K562 (cell line): Measurements from ENCODE around the gene PFDN4. TPM values are rescaled to one million over a fixed set of nuclear protein-coding genes. Genes with fewer than 3 reads are reported as not detected.

Experiments used
- ATAC-seq: fragments of 200-7000 bp; cut with Tn5 transposase; 3 replicates; pipeline ENCODE4 v1.9.1; 2020; ENCODE audit warnings: moderate library complexity
- BruUV-seq: library from RNA; stranded (reverse); fragments of 400-500 nt; replicated peaks from 2 replicates; lab custom pipeline; 2021; lab: Mats Ljungman, UMichigan
- CTCF ChIA-PET: fragments of 300-600 bp; formaldehyde crosslinking; extraction: SDS; loops from one replicate; lab custom pipeline; 2021; ENCODE audit warnings: low intra/inter-chr PET ratio; lab: Yijun Ruan, JAX
- POLR2A ChIA-PET: fragments of 300-600, 350-650 bp; sonication (Branson Sonifier 250); formaldehyde crosslinking; extraction: SDS; loops from one replicate; lab custom pipeline; 2021; ENCODE audit warnings: antibody characterized with exemption, inconsistent platforms; lab: Yijun Ruan, JAX
- DNase-seq, 4 experiments: peaks; one replicate each; pipeline versions ENCODE4 v3.0.0 to v3.0.0-alpha.2; 2011 to 2018; ENCODE audit warnings: low spot score in 3 of 4, mixed read lengths in 3 of 4; ENCODE audit errors: extremely low read depth in 1 of 4
- FAIRE-seq: peaks from 2 replicates; lab custom pipeline; 2011; peaks lifted over from hg19 to GRCh38; lab: Jason Lieb, UNC
- H2AFZ ChIP-seq: 2 replicates; pipeline ENCODE4 v1.6.0; 2011; ENCODE audit warnings: low read depth, low read length, control low read depth, inconsistent platforms
- H3K27ac ChIP-seq: fragments of 200-600 bp; 3 replicates; pipeline ENCODE4 v1.8.0; 2011; ENCODE audit warnings: low read depth, mild to moderate bottlenecking, control low read depth, inconsistent platforms, low read length, moderate library complexity, mixed read lengths; ENCODE audit errors: extremely low read depth
- H3K27me3 ChIP-seq, 2 experiments: fragments of 300-600 bp in 1 of 2; 2 replicates in 1 of 2; 3 replicates in 1 of 2; pipeline versions ENCODE4 v1.6.0 to v1.8.0; 2011; ENCODE audit warnings: inconsistent platforms in 2 of 2, low read length in 2 of 2, mild to moderate bottlenecking in 1 of 2, mixed read lengths in 1 of 2, moderate library complexity in 1 of 2; ENCODE audit not compliant: control insufficient read depth in 2 of 2, insufficient read depth in 2 of 2
- H3K36me3 ChIP-seq: fragments of 300-600 bp; 3 replicates; pipeline ENCODE4 v1.8.0; 2011; ENCODE audit warnings: mild to moderate bottlenecking, low read length, inconsistent platforms; ENCODE audit not compliant: control insufficient read depth, insufficient read depth
- H3K4me1 ChIP-seq, 2 experiments: fragments of 200-600 bp in 1 of 2; replicated peaks in 1 of 2; 2 replicates in 1 of 2; 3 replicates in 1 of 2; pipeline versions ENCODE4 v1.5.1 to v1.8.0; 2011; ENCODE audit warnings: inconsistent platforms in 2 of 2, low read length in 2 of 2, mild to moderate bottlenecking in 1 of 2, mixed read lengths in 1 of 2, moderate library complexity in 1 of 2; ENCODE audit not compliant: control insufficient read depth in 2 of 2, insufficient read depth in 2 of 2
- H3K4me2 ChIP-seq: 2 replicates; pipeline ENCODE4 v1.6.1; 2011; ENCODE audit warnings: low read length, control low read depth, inconsistent platforms, mixed read lengths; ENCODE audit not compliant: insufficient read depth
- H3K4me3 ChIP-seq: fragments of 200-600 bp; sonication (generic), shearing (Covaris generic); 2 replicates; pipeline ENCODE4 v1.5.1; 2016; ENCODE audit warnings: control low read depth, inconsistent platforms
- H3K79me2 ChIP-seq: fragments of 200-600 bp; 3 replicates; pipeline ENCODE4 v1.8.0; 2011; ENCODE audit warnings: low read length, inconsistent platforms; ENCODE audit not compliant: control insufficient read depth, insufficient read depth
- H3K9ac ChIP-seq, 2 experiments: 2 replicates each; pipeline versions ENCODE4 v1.6.0 to v1.6.1; 2011; ENCODE audit warnings: low read depth in 2 of 2, low read length in 2 of 2, control low read depth in 1 of 2, inconsistent platforms in 1 of 2, mild to moderate bottlenecking in 1 of 2, mixed read lengths in 1 of 2; ENCODE audit not compliant: insufficient read depth in 1 of 2
- H3K9me1 ChIP-seq: one replicate; pipeline ENCODE4 v1.6.0; 2011; ENCODE audit warnings: inconsistent platforms, mild to moderate bottlenecking, low read length, moderate library complexity; ENCODE audit not compliant: control insufficient read depth, insufficient read depth
- H3K9me3 ChIP-seq: replicated peaks from 2 replicates; pipeline ENCODE4 v1.5.1; 2011; ENCODE audit warnings: low read depth, low read length, inconsistent platforms; ENCODE audit not compliant: control insufficient read depth, insufficient read depth
- H4K20me1 ChIP-seq: replicated peaks from 2 replicates; pipeline ENCODE4 v1.6.1; 2011; ENCODE audit warnings: low read length, inconsistent platforms, mixed read lengths; ENCODE audit not compliant: control insufficient read depth, insufficient read depth
- SMC3 ChIP-seq: conservative IDR thresholded peaks from 2 replicates; pipeline ENCODE4 v1.6.1; 2011; ENCODE audit warnings: low read depth, low read length, improper control_type of control experiment; ENCODE audit not compliant: insufficient read depth
- ZBTB11 ChIP-seq, 3 experiments: fragments of 200-800 bp in 1 of 3; fragments of 250-450 bp in 1 of 3; fragments of 450-650 bp in 1 of 3; sonication (Bioruptor Pico) in 1 of 3; sonication (Bioruptor generic) in 1 of 3; formaldehyde crosslinking in 1 of 3; IDR thresholded peaks; 2 replicates each; pipeline versions ENCODE4 v1.6.1 to v1.8.0; 2016 to 2022; ENCODE audit warnings: mild to moderate bottlenecking in 2 of 3, missing genetic modification characterization in 2 of 3, missing compliant biosample characterization in 1 of 3, moderate library complexity in 1 of 3
- WGBS: fragments of 100-300 bp; shearing (Covaris generic); methylation state at CpG from one replicate; pipeline ENCODE4 v1.1.6; 2016; ENCODE audit warnings: low coverage, mixed read lengths; ENCODE audit not compliant: insufficient coverage; ENCODE audit errors: missing lambda C conversion rate; 5-methylcytosine and 5-hydroxymethylcytosine counted together
- in situ Hi-C: fragments of 300-500 bp; cut with MboI; formaldehyde crosslinking; loops from 4 replicates; pipeline ENCODE4 v1.15.0; 2018; ENCODE audit warnings: inconsistent platforms, mixed read lengths
- intact Hi-C: fragments of 100-400 bp; cut with micrococcal nuclease; formaldehyde crosslinking; loops from 2 replicates; pipeline ENCODE4 v1.14.2; 2022
- polyA plus RNA-seq, 8 experiments: library from polyadenylated mRNA; depleted of rRNA in 4 of 8; stranded (reverse) in 5 of 8; unstranded in 3 of 8; fragments of >200 nt; fragmentation: Nextera tagmentation in 2 of 8; fragmentation: Illumina TruSeq in 1 of 8; extraction: Ambion mirVana in 2 of 8; extraction: Trizol in 1 of 8; gene quantifications; 2 replicates each; pipeline versions ENCODE4 v1.2.1 to v1.2.3, GENCODE V29; 2011 to 2014; ENCODE audit warnings: inconsistent platforms in 1 of 8, missing spikeins in 1 of 8
- total RNA-seq, 7 experiments: library from RNA; depleted of rRNA in 6 of 7; stranded (reverse); fragments of >200 nt in 6 of 7; fragmentation: Illumina TruSeq in 2 of 7; extraction: Trizol in 2 of 7; gene quantifications; 2 replicates each; pipeline versions ENCODE4 v1.2.1 to v1.2.3, GENCODE V29; 2011 to 2021; ENCODE audit warnings: low replicate concordance in 1 of 7

The PFDN4 gene
- total and polyA plus RNA-seq, 9 of the 15 experiments (the other 6 are each of a cell fraction or from before 2014, with no cell fraction given) = 60.1 to 214 (median 122) TPM

DNA sequence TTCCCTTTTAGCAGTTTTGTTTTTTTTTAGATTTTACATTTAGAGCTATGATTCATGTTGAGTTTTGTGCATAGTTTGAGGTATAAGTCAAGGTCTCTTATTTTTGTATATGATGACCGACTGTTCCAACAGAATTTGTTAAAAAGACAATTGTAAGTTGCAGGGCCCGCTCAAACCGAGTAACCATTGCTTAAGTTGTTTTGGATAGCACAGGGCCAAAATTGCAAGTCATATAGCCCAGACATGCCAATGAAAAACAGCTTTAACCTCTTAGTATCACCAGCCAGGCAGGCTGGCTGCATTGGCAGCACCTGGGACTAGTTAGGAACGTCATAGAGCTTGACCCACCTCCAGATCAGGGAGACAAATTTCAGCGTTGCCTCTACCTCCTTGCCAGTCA lies 47.3 kb downstream of the PFDN4 start:
- WGBS = 0% methylated on average over 5 of the region's 5 CpGs
- Histone ChIP-seq H3K27ac (no peak overlapping the region), H3K9ac (no peak overlapping the region), H3K36me3 (no peaks in the 10 kb centered on the region), H2AFZ (no peak overlapping the region), H3K79me2 (no peaks in the 10 kb centered on the region), H4K20me1 (no peaks in the 10 kb centered on the region), H3K9me3 (no peaks in the 10 kb centered on the region), H3K4me3 (no peak overlapping the region), H3K4me2 (no peak overlapping the region), H3K4me1 (no peaks in the 10 kb centered on the region), H3K9me1 (no peaks in the 10 kb centered on the region), H3K27me3 (0 out of 5 replicates have a peak, but pooled peaks cover 0 to 2% of the 10 kb centered on the region in 2 experiments)
- ChIA-PET POLR2A (no interaction called here), CTCF (no interaction called here)
- intact Hi-C loops = no loop called here
- ATAC-seq = no peak
- no TSS peak for BruUV-seq
- peak in 1 of 3 experiments; percentile 68; a peak in 2 of 6 replicates for TF ChIP-seq ZBTB11 (CRISPR knock-in tag; IDR thresholded peaks at IDR 0.05)
- no peak for TF ChIP-seq SMC3
- no peak for DNase-seq
- in situ Hi-C loops = no loop called here
- FAIRE-seq = no peak
